NCI-H524 (cell line): ENCODE results near the gene CYP27B1.
"Not testable (repeated sequence)": the region's sequence is repeated elsewhere in the genome, so short reads cannot be mapped to it uniquely, and the experiment has no call there.

Source experiments
- DNase-seq, 2 experiments: peaks; one replicate each; lab custom pipeline; 2025; lab: John Stamatoyannopoulos, UW

Gene CYP27B1

DNA sequence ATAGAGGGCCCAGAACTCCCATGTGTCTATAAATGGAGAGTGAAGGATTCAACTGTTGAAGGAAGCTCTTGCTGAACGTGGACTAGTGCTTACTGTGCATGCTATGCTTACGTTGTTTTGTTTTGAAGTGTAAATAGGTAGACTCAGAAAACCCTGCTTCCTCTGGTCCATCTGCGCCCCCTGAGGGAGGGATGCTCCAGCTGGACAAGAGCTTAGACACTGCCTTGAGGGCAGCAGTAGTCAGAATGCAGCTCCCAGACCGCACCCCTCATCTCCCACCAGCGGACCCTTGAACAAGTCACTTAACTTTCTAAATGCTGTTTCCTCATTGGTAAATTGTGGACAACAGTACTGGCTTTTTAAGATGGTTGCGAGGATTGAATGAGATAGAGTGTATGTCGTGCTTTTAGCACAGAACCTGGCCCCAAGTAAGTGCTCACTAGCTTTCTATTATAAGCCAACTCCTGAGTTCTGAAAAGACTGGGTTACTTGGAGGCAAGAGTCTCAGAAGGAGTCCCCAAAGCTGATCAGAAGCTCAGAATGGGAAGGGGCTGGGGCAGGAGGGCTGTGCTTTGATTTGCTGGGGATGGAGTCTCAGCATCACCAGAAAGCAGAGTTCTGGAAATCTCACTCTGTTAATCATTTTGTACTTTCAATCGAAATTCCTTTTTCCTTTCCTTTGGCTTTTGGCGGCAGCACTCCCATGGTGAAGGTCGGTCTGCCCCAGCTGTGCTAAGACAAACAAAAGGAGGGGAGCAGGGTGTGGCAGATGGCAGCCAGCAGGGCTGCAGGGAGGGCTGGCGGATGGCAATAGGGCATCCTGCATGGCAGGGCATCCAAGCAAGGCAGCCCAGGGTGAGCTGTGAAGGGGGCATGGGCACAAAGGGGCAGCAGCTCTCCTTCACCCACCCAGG is 43.9 kb downstream of the CYP27B1 start:
- DNase-seq, result peak; percentile 39 to 60

GRCh38 chr12:57721846-57722608 is 44.9 kb downstream of the CYP27B1 start:
- DNase-seq, result not testable (repeated sequence)

DNA sequence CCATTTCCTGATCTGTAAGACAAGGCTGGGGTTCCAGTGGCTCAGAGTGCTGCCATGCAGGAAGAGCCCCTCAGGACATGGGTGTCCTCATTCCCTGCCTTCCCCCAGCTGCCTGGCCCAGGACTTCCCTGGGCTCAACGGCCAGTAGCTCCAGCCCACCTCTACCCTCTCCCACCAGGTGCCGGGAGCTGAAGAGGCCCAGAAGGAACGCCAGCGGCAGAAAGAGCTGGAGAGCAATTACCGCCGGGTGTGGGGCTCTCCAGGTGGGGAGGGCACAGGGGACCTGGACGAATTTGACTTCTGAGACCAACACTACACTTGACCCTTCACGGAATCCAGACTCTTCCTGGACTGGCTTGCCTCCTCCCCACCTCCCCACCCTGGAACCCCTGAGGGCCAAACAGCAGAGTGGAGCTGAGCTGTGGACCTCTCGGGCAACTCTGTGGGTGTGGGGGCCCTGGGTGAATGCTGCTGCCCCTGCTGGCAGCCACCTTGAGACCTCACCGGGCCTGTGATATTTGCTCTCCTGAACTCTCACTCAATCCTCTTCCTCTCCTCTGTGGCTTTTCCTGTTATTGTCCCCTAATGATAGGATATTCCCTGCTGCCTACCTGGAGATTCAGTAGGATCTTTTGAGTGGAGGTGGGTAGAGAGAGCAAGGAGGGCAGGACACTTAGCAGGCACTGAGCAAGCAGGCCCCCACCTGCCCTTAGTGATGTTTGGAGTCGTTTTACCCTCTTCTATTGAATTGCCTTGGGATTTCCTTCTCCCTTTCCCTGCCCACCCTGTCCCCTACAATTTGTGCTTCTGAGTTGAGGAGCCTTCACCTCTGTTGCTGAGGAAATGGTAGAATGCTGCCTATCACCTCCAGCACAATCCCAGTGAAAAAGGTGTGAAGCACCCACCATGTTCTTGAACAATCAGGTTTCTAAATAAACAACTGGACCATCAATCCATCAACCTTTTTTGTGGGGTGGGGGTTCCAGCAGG is 46.0 kb downstream of the CYP27B1 start:
- DNase-seq, result no peak

DNA sequence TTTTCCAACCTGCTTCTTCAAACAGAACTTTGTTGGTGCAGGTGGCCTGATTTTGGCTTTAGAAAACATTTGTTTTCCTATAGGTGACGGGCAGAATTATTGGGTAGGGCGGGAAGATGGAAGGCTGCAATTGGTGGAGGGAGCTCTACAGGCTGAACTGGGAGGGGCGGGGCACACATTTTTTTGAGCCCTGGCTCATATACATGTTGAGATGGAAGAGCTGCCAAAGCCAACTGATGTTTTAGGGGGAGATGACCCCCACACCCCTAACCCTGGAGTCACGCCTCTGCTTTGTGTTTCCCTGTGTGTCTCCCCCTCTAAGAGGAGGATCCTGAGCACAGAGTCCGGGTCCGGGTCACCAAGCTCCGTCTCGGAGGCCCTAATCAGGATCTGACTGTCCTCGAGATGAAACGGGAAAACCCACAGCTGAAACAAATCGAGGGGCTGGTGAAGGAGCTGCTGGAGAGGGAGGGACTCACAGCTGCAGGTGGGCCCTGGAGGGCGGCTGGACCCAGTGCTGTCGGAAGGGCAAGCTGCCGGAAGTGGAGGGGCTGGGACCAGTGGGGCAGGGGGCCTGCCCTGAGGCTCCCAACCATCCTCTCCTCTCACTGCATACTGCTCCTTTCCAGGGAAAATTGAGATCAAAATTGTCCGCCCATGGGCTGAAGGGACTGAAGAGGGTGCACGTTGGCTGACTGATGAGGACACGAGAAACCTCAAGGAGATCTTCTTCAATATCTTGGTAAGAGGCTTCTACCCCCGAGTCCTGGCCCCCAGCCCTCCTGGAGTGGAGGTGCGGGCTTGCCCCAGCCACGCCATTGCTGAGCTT is 46.9 kb downstream of the CYP27B1 start:
- no peak for DNase-seq

GRCh38 chr12:57718641-57719528 is 48.0 kb downstream of the CYP27B1 start:
- DNase-seq, result no peak

DNA sequence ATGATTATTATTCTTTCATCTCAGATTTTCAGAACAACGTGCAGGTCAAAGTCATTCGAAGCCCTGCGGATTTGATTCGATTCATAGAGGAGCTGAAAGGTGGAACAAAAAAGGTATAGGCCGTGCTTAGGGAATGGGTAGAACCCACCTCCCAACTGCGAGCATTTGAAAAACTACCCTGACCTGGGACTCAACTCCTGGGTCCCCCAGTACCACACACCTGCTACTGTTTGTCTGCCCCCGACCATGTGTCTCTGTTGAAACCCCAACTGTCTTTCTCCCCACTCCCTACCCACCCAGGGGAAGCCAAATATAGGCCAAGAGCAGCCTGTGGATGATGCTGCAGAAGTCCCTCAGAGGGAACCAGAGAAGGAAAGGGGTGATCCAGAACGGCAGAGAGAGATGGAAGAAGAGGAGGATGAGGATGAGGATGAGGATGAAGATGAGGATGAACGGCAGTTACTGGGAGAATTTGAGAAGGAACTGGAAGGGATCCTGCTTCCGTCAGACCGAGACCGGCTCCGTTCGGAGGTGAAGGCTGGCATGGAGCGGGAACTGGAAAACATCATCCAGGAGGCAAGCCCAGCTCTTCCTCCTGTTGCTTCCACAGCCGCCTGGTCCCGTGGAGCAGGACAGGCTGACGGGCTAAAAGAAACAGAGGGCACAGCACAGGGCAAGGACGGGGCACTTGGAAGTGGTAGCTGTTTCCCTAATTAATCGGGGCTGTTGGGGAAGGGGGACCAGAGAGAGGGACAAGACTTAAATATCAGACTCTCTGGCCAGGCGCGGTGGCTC is 48.8 kb downstream of the CYP27B1 start:
- DNase-seq, result no peak

- DNase-seq, result no peak
Observed at GRCh38 chr12:57717131-57717530, 49.7 kb downstream of the CYP27B1 start.

DNA sequence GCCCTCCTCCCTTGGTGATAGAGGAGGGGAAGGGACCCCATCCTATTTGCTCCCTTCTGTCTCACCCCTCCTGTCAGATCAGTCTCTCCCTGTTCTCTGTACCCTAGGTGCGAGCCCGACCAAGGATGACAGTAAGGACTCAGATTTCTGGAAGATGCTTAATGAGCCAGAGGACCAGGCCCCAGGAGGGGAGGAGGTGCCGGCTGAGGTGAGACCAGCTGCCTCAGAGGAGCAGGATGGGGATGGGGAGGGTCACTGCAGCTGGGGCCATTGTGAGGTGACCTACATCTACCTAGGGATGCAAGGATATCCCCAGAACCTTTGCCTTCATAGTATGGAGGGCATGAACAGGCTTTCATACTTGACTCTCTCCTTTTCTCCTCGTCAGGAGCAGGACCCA is 50.6 kb downstream of the CYP27B1 start:
- no peak for DNase-seq

DNA sequence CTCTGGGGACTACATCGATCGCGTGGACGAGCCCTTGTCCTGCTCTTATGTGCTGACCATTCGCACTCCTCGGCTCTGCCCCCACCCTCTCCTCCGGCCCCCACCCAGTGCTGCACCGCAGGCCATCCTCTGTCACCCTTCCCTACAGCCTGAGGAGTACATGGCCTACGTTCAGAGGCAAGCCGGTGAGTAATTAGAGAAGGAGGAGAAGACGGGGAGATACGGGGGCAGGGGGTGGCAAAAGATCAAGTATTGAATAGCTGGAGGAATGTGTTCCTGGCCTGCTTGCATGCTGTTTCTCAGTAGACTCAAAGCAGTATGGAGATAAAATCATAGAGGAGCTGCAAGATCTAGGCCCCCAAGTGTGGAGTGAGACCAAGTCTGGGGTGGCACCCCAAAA is 51.1 kb downstream of the CYP27B1 start:
- DNase-seq, result no peak

GRCh38 chr12:57715036-57715748 is 51.7 kb downstream of the CYP27B1 start:
- peak in 1 of 2 experiments; percentile 61 for DNase-seq

DNA sequence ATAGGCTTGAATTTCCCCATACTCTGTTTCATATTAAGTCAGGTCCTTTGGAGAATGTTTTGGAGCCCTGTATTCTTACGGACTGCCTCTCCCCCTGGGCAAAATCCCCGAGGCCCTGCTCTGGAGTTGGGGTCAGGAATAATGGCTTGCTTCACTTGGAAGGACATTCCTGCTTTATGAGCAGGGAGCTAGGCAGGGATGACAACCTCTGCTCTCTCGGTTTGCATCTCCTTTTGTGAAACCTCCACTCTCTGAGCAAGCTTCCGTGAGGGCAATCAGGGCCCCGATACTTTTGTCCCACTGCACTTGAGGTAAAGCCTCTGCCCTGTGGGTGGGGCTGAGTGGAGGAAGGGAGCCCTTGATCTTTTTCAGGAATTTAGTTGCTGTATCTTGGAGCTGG is 53.7 kb downstream of the CYP27B1 start:
- no peak for DNase-seq

DNA sequence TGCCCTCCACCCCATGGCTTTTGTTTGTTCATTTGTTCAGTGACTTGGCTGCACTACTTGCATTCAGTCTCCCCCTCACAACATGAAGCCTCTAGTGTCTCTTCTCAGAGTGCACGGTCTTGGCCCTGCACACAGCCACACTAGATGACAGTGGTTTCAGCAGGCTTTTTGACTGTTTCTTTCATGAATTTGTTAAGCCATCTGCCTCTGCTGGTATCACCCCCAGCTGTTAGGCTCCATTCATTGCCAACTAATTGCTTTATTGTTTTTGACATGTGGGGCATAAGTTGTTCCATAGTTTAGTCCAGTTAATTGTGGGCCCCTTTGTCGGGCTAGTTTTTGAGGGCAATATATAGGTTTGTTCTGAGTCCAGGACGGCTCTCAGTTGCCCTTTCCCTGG is 54.2 kb downstream of the CYP27B1 start:
- no peak for DNase-seq
